KOPT-K1 (cell line): ENCODE results near the gene SH3RF3.
"Not testable (repeated sequence)": the region's sequence is repeated elsewhere in the genome, so short reads cannot be mapped to it uniquely, and the experiment has no call there.

Experiments used
- H3K27ac ChIP-seq: fragments of 200-600 bp; sonication (generic); 2 replicates; pipeline ENCODE4 v1.5.1; 2016; ENCODE audit warnings: antibody characterized with exemption, mild to moderate bottlenecking, low read depth, low read length; ENCODE audit not compliant: poor library complexity, severe bottlenecking
- H3K36me3 ChIP-seq: fragments of 200-600 bp; sonication (generic); 2 replicates; pipeline ENCODE4 v1.5.1; 2017; ENCODE audit warnings: antibody characterized with exemption, mild to moderate bottlenecking, low read length, moderate library complexity; ENCODE audit not compliant: insufficient read depth
- H3K9me3 ChIP-seq: fragments of 200-600 bp; sonication (generic); 2 replicates; pipeline ENCODE4 v1.5.1; 2017; ENCODE audit warnings: antibody characterized with exemption, low read length, mild to moderate bottlenecking; ENCODE audit not compliant: insufficient read depth, poor library complexity, severe bottlenecking

Gene SH3RF3

DNA sequence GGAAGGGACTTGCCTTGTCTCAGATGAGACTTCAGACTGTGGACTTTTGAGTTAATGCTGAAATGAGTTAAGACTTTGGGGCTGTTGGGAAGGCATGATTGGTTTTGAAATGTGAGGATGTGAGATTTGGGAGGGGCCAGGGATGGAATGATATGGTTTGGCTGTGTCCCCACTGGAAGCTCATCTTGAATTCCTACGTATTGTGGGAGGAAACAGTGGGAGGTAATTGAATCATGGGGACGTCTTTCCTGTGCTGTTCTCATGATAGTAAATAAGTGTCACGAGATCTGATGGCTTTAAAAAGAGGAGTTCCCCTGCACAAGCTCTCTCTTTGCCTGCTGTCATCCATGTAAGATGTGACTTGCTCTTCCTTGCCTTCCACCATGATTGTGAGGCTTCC is 407.6 kb downstream of the SH3RF3 start:
- H3K27ac ChIP-seq, H3K36me3 ChIP-seq, H3K9me3 ChIP-seq: not testable (repeated sequence)

DNA sequence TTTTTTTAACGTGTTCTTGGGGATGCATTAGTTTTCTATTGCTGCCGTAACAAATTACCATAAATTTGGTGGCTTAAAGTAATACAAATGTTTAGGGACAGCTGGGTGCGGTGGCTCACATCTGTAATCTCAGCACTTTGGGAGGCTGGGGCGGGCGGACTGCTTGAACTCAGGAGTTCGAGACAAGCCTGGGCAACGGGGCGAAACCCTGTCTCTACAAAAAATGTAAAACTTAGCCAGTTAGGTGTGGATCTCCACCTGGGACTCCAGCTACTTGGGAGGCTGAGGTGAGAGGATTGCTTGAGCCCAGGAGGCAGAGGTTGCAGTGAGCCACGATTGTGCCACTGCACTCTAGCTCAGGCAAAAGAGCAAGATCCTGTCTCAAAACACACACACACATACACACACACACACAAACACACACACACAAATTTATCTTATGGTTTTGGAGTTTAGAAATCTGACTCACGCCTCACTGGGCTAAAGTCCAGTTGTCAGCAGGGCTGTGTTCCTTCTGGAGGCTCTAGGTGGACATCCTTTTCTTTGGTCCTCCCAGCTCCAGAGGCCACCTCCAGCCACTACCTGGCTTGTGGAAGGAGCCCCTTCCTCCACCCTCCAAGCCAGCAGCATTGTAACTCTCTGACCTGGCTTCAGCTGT is 408.7 kb downstream of the SH3RF3 start:
- no peak overlapping the region for H3K27ac ChIP-seq
- H3K9me3 ChIP-seq, result no peaks in the 10 kb centered on the region

DNA sequence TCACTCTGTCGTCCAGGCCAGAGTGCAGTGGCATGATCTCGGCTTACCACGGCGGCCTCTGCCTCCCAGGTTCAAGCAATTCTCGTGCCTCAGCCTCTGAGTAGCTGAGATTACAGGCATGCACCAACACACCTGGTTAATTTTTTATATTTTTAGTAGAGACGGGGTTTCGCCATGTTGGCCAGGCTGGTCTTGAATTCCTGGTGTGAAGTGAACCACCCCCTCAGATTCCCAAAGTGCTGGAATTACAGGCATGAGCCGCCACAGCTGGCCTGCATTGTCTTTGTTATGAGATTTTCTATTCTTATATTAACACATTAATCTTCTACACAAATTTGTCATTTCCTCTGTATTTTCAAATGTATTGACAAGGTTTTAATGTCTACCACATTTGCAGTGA is 409.5 kb downstream of the SH3RF3 start:
- Histone ChIP-seq H3K36me3 (no peaks in the 10 kb centered on the region), H3K27ac (no peak overlapping the region), H3K9me3 (no peaks in the 10 kb centered on the region)

More for the DNA sequence above, 408.7 kb downstream of the SH3RF3 start:
- H3K36me3 ChIP-seq, result no peaks in the 10 kb centered on the region

DNA sequence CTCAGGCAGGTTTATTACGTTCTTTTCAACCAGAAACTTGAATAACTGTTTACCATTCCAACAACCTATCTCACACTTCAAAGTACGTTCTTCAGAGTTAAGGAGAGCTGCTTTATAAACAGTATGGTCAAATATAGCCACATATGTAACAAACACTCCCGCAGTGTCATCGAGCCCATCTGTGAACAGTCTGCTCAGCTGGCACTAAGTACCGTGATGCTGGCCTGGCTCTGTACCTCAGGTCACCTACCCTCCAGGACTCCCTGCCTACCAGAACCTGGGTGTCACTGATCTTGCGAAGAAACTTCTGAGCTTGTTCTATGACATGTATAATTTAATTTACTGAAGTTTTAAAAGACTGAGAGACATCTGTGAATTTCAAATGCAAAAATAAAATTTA is 413.4 kb downstream of the SH3RF3 start:
- Histone ChIP-seq H3K9me3 (no peaks in the 10 kb centered on the region), H3K36me3 (no peaks in the 10 kb centered on the region), H3K27ac (no peak overlapping the region)

DNA sequence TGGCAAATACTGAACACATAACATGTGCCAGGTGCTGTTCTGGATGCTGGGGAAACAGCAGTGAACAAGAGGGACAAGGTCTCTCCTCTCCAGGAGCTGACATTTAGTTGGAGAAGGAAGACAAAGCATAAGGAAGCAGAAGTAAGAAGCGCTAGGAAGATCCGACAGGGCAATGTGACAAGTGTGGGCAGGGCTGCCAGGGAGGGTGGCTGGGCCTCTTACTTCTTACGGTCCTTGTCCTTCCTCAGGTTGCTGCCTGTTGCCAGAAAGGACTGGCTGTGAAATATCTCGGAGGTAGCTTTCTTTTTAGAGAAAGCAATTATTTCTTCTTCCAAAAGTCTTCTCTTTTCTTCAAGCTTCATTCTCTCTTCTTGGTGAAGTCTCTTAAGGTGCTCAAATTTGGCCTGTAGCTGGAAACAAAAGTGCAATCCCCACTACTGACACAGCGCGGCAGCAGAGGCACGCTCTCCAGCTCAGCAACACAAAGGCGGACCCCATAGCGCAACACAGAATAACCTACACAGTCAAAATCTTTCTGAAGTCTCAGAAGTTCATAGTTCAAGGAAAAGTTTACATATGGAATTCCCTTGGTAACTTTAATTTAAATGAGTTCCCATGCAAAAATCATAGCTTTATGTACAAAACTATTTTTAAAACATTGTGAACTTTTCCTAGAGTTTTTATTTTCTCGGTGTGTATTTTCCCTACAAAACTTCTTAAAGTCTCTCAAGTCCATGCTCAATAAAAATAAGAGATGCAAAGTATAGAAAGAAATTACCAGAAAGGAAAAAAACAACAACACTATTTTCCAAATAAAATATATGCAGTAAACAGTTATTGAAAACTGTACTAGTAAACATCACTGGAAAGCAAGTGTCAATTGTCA is 417.1 kb downstream of the SH3RF3 start:
- no peaks in the 10 kb centered on the region for H3K36me3 ChIP-seq
- H3K9me3 ChIP-seq, result no peaks in the 10 kb centered on the region
- no peak overlapping the region for H3K27ac ChIP-seq

DNA sequence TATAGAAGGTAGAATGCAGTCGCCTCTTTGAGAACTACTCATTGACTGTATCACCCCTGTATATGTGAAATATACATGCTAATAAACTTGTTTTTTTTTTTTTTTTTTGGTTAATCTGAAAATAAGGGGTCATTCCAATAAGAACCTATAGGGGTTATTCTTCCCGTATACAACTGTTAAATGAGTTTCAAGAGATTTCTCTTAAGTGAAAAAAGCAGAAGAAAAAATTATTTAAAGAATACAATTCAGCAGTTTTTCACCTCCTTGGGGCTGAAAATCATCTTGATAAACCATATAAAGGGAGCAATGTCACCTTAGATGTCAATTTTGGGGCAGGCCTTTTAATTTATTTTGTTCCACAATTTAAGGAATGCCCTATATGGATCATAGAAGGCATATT is 418.3 kb downstream of the SH3RF3 start:
- Histone ChIP-seq H3K27ac (no peak overlapping the region), H3K9me3 (no peaks in the 10 kb centered on the region), H3K36me3 (no peaks in the 10 kb centered on the region)

DNA sequence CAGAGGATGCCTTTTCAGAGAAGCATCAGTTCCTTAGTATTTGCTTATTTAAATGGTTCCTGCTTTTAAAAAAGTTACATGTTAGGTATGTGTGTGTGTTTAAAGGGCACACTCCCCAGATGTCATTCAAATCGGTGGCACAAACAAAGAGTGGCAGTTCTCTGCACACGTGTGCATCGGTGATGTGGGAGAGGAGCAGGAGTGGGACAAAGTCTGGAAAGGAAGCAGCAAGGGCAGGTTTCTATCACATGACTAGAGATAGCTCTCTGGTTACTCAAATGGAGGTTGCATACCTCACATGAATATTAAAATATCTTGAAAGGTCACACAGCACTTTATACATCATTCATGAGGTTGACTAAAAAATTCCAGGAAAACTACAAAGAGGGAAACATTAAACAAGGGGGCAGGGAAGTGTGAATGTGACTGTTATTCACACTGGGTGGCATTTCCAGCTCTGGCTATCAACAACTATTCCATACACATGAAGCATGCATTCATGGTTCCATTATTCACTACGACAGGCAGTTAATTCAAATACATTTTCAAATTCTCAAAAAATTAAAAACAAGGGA is 420.1 kb downstream of the SH3RF3 start:
- H3K27ac ChIP-seq, result no peak overlapping the region
- no peaks in the 10 kb centered on the region for H3K9me3 ChIP-seq
- H3K36me3 ChIP-seq, result no peaks in the 10 kb centered on the region
